ENCODE results near the gene XPR1.

The XPR1 gene

GRCh38 chr1:180920702-180921101, 288.9 kb downstream of the XPR1 start:
- Mint-ChIP-seq H3K4me3 (no peak overlapping the region), H3K36me3 (no peaks in the 10 kb centered on the region), H3K9me3 (no peaks in the 10 kb centered on the region), H3K27ac (no peak overlapping the region), H3K4me1 (no peaks in the 10 kb centered on the region), H3K27me3 (no peaks in the 10 kb centered on the region)

GRCh38 chr1:180921386-180921785, 289.6 kb downstream of the XPR1 start:
- no peaks in the 10 kb centered on the region for H3K9me3 Mint-ChIP-seq
- no peaks in the 10 kb centered on the region for H3K4me1 Mint-ChIP-seq
- no peak overlapping the region for H3K4me3 Mint-ChIP-seq
- H3K27me3 Mint-ChIP-seq = no peaks in the 10 kb centered on the region
- H3K36me3 Mint-ChIP-seq = no peaks in the 10 kb centered on the region
- H3K27ac Mint-ChIP-seq = no peak overlapping the region

GRCh38 chr1:180921891-180922630, 290.2 kb downstream of the XPR1 start:
- no peaks in the 10 kb centered on the region for H3K9me3 Mint-ChIP-seq
- H3K4me3 Mint-ChIP-seq = no peak overlapping the region
- H3K27me3 Mint-ChIP-seq = no peaks in the 10 kb centered on the region
- no peaks in the 10 kb centered on the region for H3K4me1 Mint-ChIP-seq
- H3K36me3 Mint-ChIP-seq = no peaks in the 10 kb centered on the region
- no peak overlapping the region for H3K27ac Mint-ChIP-seq

GRCh38 chr1:180922631-180923015, 290.8 kb downstream of the XPR1 start:
- H3K4me1 Mint-ChIP-seq = no peaks in the 10 kb centered on the region
- no peaks in the 10 kb centered on the region for H3K9me3 Mint-ChIP-seq
- no peak overlapping the region for H3K27ac Mint-ChIP-seq
- no peaks in the 10 kb centered on the region for H3K36me3 Mint-ChIP-seq
- no peak overlapping the region for H3K4me3 Mint-ChIP-seq
- no peaks in the 10 kb centered on the region for H3K27me3 Mint-ChIP-seq

GRCh38 chr1:180923021-180923841, 291.4 kb downstream of the XPR1 start:
- no peak overlapping the region for H3K27ac Mint-ChIP-seq
- no peaks in the 10 kb centered on the region for H3K4me1 Mint-ChIP-seq
- H3K36me3 Mint-ChIP-seq = no peaks in the 10 kb centered on the region
- H3K27me3 Mint-ChIP-seq = no peaks in the 10 kb centered on the region
- H3K9me3 Mint-ChIP-seq = no peaks in the 10 kb centered on the region
- no peak overlapping the region for H3K4me3 Mint-ChIP-seq

- H3K36me3 Mint-ChIP-seq = no peaks in the 10 kb centered on the region
- H3K4me3 Mint-ChIP-seq = no peak overlapping the region
- no peaks in the 10 kb centered on the region for H3K27me3 Mint-ChIP-seq
- no peaks in the 10 kb centered on the region for H3K4me1 Mint-ChIP-seq
- no peaks in the 10 kb centered on the region for H3K9me3 Mint-ChIP-seq
- H3K27ac Mint-ChIP-seq = no peak overlapping the region
These were observed 292.1 kb downstream of the XPR1 start for GRCh38 chr1:180923887-180924286.

GRCh38 chr1:180924939-180925338, 293.1 kb downstream of the XPR1 start:
- H3K36me3 Mint-ChIP-seq = no peaks in the 10 kb centered on the region
- H3K27me3 Mint-ChIP-seq = no peaks in the 10 kb centered on the region
- H3K4me3 Mint-ChIP-seq = no peak overlapping the region
- H3K9me3 Mint-ChIP-seq = no peaks in the 10 kb centered on the region
- no peak overlapping the region for H3K27ac Mint-ChIP-seq
- no peaks in the 10 kb centered on the region for H3K4me1 Mint-ChIP-seq

- no peak overlapping the region for H3K27ac Mint-ChIP-seq
- no peaks in the 10 kb centered on the region for H3K4me1 Mint-ChIP-seq
- H3K4me3 Mint-ChIP-seq = no peak overlapping the region
- no peaks in the 10 kb centered on the region for H3K9me3 Mint-ChIP-seq
- H3K36me3 Mint-ChIP-seq = no peaks in the 10 kb centered on the region
- H3K27me3 Mint-ChIP-seq = no peaks in the 10 kb centered on the region
These were observed 293.7 kb downstream of the XPR1 start for GRCh38 chr1:180925471-180926051.

GRCh38 chr1:180926164-180926981, 294.6 kb downstream of the XPR1 start:
- no peak overlapping the region for H3K27ac Mint-ChIP-seq
- no peaks in the 10 kb centered on the region for H3K4me1 Mint-ChIP-seq
- H3K9me3 Mint-ChIP-seq = no peaks in the 10 kb centered on the region
- no peak overlapping the region for H3K4me3 Mint-ChIP-seq
- H3K36me3 Mint-ChIP-seq = no peaks in the 10 kb centered on the region
- no peaks in the 10 kb centered on the region for H3K27me3 Mint-ChIP-seq

- no peak overlapping the region for H3K4me3 Mint-ChIP-seq
- no peaks in the 10 kb centered on the region for H3K27me3 Mint-ChIP-seq
- H3K36me3 Mint-ChIP-seq = no peaks in the 10 kb centered on the region
- no peak overlapping the region for H3K27ac Mint-ChIP-seq
- no peaks in the 10 kb centered on the region for H3K4me1 Mint-ChIP-seq
- no peaks in the 10 kb centered on the region for H3K9me3 Mint-ChIP-seq
These were observed 295.5 kb downstream of the XPR1 start for GRCh38 chr1:180927348-180927747.

GRCh38 chr1:180927841-180928240, 296.0 kb downstream of the XPR1 start:
- Mint-ChIP-seq H3K4me3 (no peak overlapping the region), H3K9me3 (no peaks in the 10 kb centered on the region), H3K4me1 (no peaks in the 10 kb centered on the region), H3K36me3 (no peaks in the 10 kb centered on the region), H3K27me3 (no peaks in the 10 kb centered on the region), H3K27ac (no peak overlapping the region)

GRCh38 chr1:180928331-180929230, 296.8 kb downstream of the XPR1 start:
- H3K4me3 Mint-ChIP-seq = no peak overlapping the region
- no peaks in the 10 kb centered on the region for H3K36me3 Mint-ChIP-seq
- H3K9me3 Mint-ChIP-seq = no peaks in the 10 kb centered on the region
- H3K4me1 Mint-ChIP-seq = no peaks in the 10 kb centered on the region
- no peaks in the 10 kb centered on the region for H3K27me3 Mint-ChIP-seq
- H3K27ac Mint-ChIP-seq = no peak overlapping the region

- no peak overlapping the region for H3K27ac Mint-ChIP-seq
- peaks cover under 1% of the 10 kb centered on the region for H3K4me1 Mint-ChIP-seq
- H3K36me3 Mint-ChIP-seq = no peaks in the 10 kb centered on the region
- no peaks in the 10 kb centered on the region for H3K27me3 Mint-ChIP-seq
- H3K4me3 Mint-ChIP-seq = no peak overlapping the region
- no peaks in the 10 kb centered on the region for H3K9me3 Mint-ChIP-seq
These were observed 297.6 kb downstream of the XPR1 start for GRCh38 chr1:180929389-180929788.

GRCh38 chr1:180930687-180931086, 298.9 kb downstream of the XPR1 start:
- Mint-ChIP-seq H3K27me3 (no peaks in the 10 kb centered on the region), H3K36me3 (no peaks in the 10 kb centered on the region), H3K4me3 (no peak overlapping the region), H3K9me3 (no peaks in the 10 kb centered on the region), H3K4me1 (peaks cover 4% of the 10 kb centered on the region), H3K27ac (peak overlapping the region; percentile 23)

GRCh38 chr1:180931529-180931928, 299.7 kb downstream of the XPR1 start:
- Mint-ChIP-seq H3K36me3 (no peaks in the 10 kb centered on the region), H3K4me3 (no peak overlapping the region), H3K4me1 (peaks cover 4% of the 10 kb centered on the region), H3K27me3 (no peaks in the 10 kb centered on the region), H3K9me3 (no peaks in the 10 kb centered on the region), H3K27ac (no peak overlapping the region)

Data from activated naive CD4-positive, alpha-beta T cell treated with anti-CD3 and anti-CD28 coated beads, Interleukin-2, amount 50 U/mL, for 24 hours (primary cell).